CD4-positive, alpha-beta T cell treated with Interleukin-17A for 4 hours (primary cell): Measurements from ENCODE around the gene PLEKHG3.
A peak's percentile ranks its signal among the peaks of the same experiment; 100 is the strongest.
"Not testable (repeated sequence)": the region's sequence is repeated elsewhere in the genome, so short reads cannot be mapped to it uniquely, and the experiment has no call there.

Source experiments
- DNase-seq: peaks from one replicate; pipeline ENCODE4 v3.0.0-alpha.2; 2020; ENCODE audit warnings: mixed read lengths

PLEKHG3 gene

GRCh38 chr14:64704143-64704742 lies at the start of gene PLEKHG3:
Gene PLEKHG3, plus strand, starts transcription at chr14:64704424. Its CDS starts 23,208 bp downstream, at chr14:64727632.
- DNase-seq = peak; percentile 49

- no peak for DNase-seq
These were observed 49.3 kb upstream of the PLEKHG3 start for GRCh38 chr14:64654901-64655300.

GRCh38 chr14:64656986-64657385 lies 47.2 kb upstream of the PLEKHG3 start:
- DNase-seq = no peak

GRCh38 chr14:64658201-64658600 lies 46.0 kb upstream of the PLEKHG3 start:
- DNase-seq = no peak

- not testable (repeated sequence) for DNase-seq
These were observed 45.4 kb upstream of the PLEKHG3 start for GRCh38 chr14:64658700-64659264.

- no peak for DNase-seq
These were observed 44.9 kb upstream of the PLEKHG3 start for GRCh38 chr14:64659366-64659765.

GRCh38 chr14:64663174-64663573 lies 41.0 kb upstream of the PLEKHG3 start:
- DNase-seq = no peak

- DNase-seq = no peak
These were observed 32.6 kb upstream of the PLEKHG3 start for GRCh38 chr14:64671591-64671990.

- no peak for DNase-seq
These were observed 30.9 kb upstream of the PLEKHG3 start for GRCh38 chr14:64673316-64673715.

GRCh38 chr14:64673748-64674147 lies 30.5 kb upstream of the PLEKHG3 start:
- peak; percentile 64 for DNase-seq

GRCh38 chr14:64674829-64675228 lies 29.4 kb upstream of the PLEKHG3 start:
- no peak for DNase-seq

GRCh38 chr14:64675312-64675711 lies 28.9 kb upstream of the PLEKHG3 start:
- no peak for DNase-seq

GRCh38 chr14:64676410-64677008 lies 27.7 kb upstream of the PLEKHG3 start:
- no peak for DNase-seq

- DNase-seq = no peak
These were observed 24.1 kb upstream of the PLEKHG3 start for GRCh38 chr14:64680013-64680713.

- no peak for DNase-seq
These were observed 23.5 kb upstream of the PLEKHG3 start for GRCh38 chr14:64680714-64681065.

- no peak for DNase-seq
These were observed 22.2 kb upstream of the PLEKHG3 start for GRCh38 chr14:64681796-64682710.

- DNase-seq = no peak
These were observed 21.4 kb upstream of the PLEKHG3 start for GRCh38 chr14:64682843-64683242.

GRCh38 chr14:64683264-64683663 lies 21.0 kb upstream of the PLEKHG3 start:
- no peak for DNase-seq

- no peak for DNase-seq
These were observed 20.1 kb upstream of the PLEKHG3 start for GRCh38 chr14:64684091-64684490.

GRCh38 chr14:64685371-64686281 lies 18.6 kb upstream of the PLEKHG3 start:
- no peak for DNase-seq

- no peak for DNase-seq
These were observed 18.0 kb upstream of the PLEKHG3 start for GRCh38 chr14:64686282-64686615.

GRCh38 chr14:64688031-64688430 lies 16.2 kb upstream of the PLEKHG3 start:
- no peak for DNase-seq
